A549 treated with Hydrocortisone at 1 μM for 4 hours (cell line): Measurements from ENCODE around the gene LGSN. TPM values are rescaled to one million over a fixed set of nuclear protein-coding genes. Genes with fewer than 3 reads are reported as not detected.

Source experiments
- total RNA-seq: library from RNA; stranded (reverse); fragments of 200-300 nt; extraction: Qiagen RNA extraction; gene quantifications from 5 replicates; pipeline ENCODE4 v1.2.3, GENCODE V29; 2022

LGSN gene
- 2.0 to 3.0 TPM (median 2.4 TPM) in 5 replicates for total RNA-seq

GRCh38 chr6:63319939-63320338 is at the start of gene LGSN:
Gene LGSN, minus strand, starts transcription at chr6:63319983. Its CDS starts 40 bp downstream, at chr6:63319943.

Other genes with a start within 250 kb of the LGSN start
- gene FKBP1C, start 108.5 kb downstream of the LGSN start, total RNA-seq, result 1.8 to 2.4 TPM (median 2.1 TPM) in 5 replicates